ENCODE measurements around the gene SIGLEC10.

SIGLEC10 gene

DNA sequence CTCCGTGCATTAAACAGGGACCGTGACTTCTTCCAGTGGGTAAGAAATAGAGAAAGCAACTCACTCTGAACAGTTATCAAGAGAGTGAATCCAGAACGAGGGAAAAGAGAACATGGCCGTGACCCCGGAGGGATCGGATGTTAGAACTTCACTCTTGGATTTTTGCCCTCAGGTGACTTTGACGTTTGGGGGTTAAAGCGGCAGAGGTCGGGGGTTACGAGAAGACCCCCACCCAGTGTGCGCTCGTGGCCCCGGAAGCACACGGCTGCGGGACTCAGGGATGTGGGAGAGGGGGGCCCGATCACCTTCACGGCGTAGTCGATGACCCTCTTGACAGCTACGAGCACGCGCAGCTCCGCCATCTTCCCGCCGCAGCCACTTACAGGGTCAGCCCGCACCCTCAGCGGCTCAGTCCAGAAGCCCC is 51.5 kb downstream of the SIGLEC10 start, which contains the start of gene ETFB:
Gene ETFB (minus strand): TSS at position 424 of the 424 bp plus-strand sequence. CDS start 62 bp downstream, at position 362.
- DNase-seq: no peak

- DNase-seq: peak in 1 of 2 donors; percentile 20
Measured at GRCh38 chr19:51365211-51365964, 52.1 kb downstream of the SIGLEC10 start.

- DNase-seq: no peak
Measured at GRCh38 chr19:51364200-51365106, 53.0 kb downstream of the SIGLEC10 start.

- no peak for DNase-seq
Measured at GRCh38 chr19:51361239-51361638, 56.2 kb downstream of the SIGLEC10 start.
